ENCODE measurements around the gene ROGDI. TPM values are rescaled to one million over a fixed set of nuclear protein-coding genes. Genes with fewer than 3 reads are reported as not detected.

The ROGDI gene
- total and polyA plus RNA-seq, 4 donors, result 11.4 to 42.9 (median 19.3) TPM

DNA sequence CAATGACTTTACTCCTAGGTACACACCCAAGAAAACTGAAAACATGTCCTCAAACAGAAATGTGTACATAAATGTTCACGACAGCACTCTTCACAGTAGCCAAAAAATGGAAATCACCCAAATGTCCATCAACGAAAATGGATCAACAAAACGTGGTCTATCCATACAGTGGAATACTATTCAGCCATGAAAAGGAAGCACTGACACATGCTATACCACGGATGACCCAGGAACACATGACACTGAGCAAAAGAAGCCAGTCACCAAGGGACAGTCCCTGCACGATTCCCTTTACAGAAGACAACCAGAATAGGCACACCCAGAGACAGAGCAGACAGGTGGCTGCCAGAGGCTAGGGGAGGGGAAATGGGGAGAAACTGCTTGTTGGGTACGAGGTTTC lies 46.7 kb downstream of the ROGDI start:
- Histone ChIP-seq H3K4me3 (ENCODE audit: low read length in 2 of 2) (no peak overlapping the region), H3K27me3 (ENCODE audit: control insufficient read depth in 1 of 2, insufficient read depth in 2 of 2, low read length in 1 of 2) (no peaks in the 10 kb centered on the region), H3K9me3 (ENCODE audit: control insufficient read depth, low read length) (no peaks in the 10 kb centered on the region), H3K4me1 (ENCODE audit: control insufficient read depth in 1 of 2, insufficient read depth in 2 of 2, low read length in 2 of 2) (no peaks in the 10 kb centered on the region), H3K27ac (ENCODE audit: low read depth in 1 of 2, low read length in 2 of 2) (no peak overlapping the region), H3K36me3 (ENCODE audit: control insufficient read depth in 1 of 2, insufficient read depth in 2 of 2, low read length in 1 of 2) (peaks cover 0 to 14% of the 10 kb centered on the region in 2 donors)
- ATAC-seq (ENCODE audit: low FRiP score) (no peak), DNase-seq (no peak)
- intact Hi-C loops (cut with DNase I), result no loop called here
- 97 to 98% methylated on average over 6 of the region's 6 CpGs for WGBS, 2 donors

DNA sequence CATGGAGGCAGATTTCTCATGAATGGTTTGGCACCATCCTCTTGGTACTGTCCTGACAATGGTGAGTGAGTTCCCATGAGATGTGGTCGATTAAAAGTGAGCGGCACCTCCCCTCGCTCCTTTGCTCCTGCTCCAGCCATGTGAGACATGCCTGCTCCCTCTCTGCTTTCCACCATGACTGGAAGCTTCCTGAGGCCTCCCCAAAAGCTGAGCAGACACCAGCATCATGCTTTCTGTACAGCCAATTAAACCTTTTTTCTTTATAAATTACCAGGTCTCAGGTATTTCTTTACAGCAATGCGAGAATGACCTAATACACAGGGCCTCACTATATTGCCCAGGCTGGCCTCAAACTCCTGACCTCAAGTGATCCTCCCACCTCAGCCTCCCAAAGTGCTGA lies 47.6 kb downstream of the ROGDI start:
- H3K27ac ChIP-seq (ENCODE audit: low read depth in 1 of 2, low read length in 2 of 2), result no peak overlapping the region
- DNase-seq (no peak), ATAC-seq (ENCODE audit: low FRiP score) (no peak)
- intact Hi-C loops (cut with DNase I), result no loop called here
- no peaks in the 10 kb centered on the region for H3K4me1 ChIP-seq (ENCODE audit: control insufficient read depth in 1 of 2, insufficient read depth in 2 of 2, low read length in 2 of 2)
- H3K9me3 ChIP-seq (ENCODE audit: control insufficient read depth, low read length), result no peaks in the 10 kb centered on the region
- 97 to 98% methylated on average over 4 of the region's 4 CpGs for WGBS, 2 donors
- peaks cover 0 to 8% of the 10 kb centered on the region in 2 donors for H3K36me3 ChIP-seq (ENCODE audit: control insufficient read depth in 1 of 2, insufficient read depth in 2 of 2, low read length in 1 of 2)
- no peaks in the 10 kb centered on the region for H3K27me3 ChIP-seq (ENCODE audit: control insufficient read depth in 1 of 2, insufficient read depth in 2 of 2, low read length in 1 of 2)
- H3K4me3 ChIP-seq (ENCODE audit: low read length in 2 of 2), result no peak overlapping the region

DNA sequence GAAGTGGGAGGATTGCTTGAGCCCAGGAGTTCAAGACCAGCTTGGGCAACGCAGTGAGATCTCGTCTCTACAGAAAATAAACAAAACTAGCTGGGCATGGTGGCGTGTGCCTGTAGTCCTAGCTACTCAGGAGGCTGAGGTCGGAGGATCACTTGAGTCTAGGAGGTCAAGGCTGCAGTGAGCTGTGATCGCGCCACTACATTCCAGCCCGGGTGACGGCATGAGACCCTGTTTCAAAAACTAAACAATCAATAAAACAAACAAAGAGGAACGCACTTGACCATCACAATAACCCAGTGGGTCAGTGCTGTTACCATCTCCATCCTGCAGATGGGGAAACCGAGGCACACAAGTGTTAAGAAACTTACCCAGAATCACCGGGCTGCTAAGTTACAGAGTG lies 49.2 kb downstream of the ROGDI start:
- ATAC-seq (ENCODE audit: low FRiP score) (no peak), DNase-seq (no peak)
- H3K9me3 ChIP-seq (ENCODE audit: control insufficient read depth, low read length), result no peaks in the 10 kb centered on the region
- H3K27ac ChIP-seq (ENCODE audit: low read depth in 1 of 2, low read length in 2 of 2), result no peak overlapping the region
- 89 to 90% methylated on average over 11 of the region's 11 CpGs for WGBS, 2 donors
- H3K36me3 ChIP-seq (ENCODE audit: control insufficient read depth in 1 of 2, insufficient read depth in 2 of 2, low read length in 1 of 2), result peaks cover 0 to 8% of the 10 kb centered on the region in 2 donors
- intact Hi-C loops (cut with DNase I), result no loop called here
- H3K4me3 ChIP-seq (ENCODE audit: low read length in 2 of 2), result no peak overlapping the region
- no peaks in the 10 kb centered on the region for H3K4me1 ChIP-seq (ENCODE audit: control insufficient read depth in 1 of 2, insufficient read depth in 2 of 2, low read length in 2 of 2)
- no peaks in the 10 kb centered on the region for H3K27me3 ChIP-seq (ENCODE audit: control insufficient read depth in 1 of 2, insufficient read depth in 2 of 2, low read length in 1 of 2)

DNA sequence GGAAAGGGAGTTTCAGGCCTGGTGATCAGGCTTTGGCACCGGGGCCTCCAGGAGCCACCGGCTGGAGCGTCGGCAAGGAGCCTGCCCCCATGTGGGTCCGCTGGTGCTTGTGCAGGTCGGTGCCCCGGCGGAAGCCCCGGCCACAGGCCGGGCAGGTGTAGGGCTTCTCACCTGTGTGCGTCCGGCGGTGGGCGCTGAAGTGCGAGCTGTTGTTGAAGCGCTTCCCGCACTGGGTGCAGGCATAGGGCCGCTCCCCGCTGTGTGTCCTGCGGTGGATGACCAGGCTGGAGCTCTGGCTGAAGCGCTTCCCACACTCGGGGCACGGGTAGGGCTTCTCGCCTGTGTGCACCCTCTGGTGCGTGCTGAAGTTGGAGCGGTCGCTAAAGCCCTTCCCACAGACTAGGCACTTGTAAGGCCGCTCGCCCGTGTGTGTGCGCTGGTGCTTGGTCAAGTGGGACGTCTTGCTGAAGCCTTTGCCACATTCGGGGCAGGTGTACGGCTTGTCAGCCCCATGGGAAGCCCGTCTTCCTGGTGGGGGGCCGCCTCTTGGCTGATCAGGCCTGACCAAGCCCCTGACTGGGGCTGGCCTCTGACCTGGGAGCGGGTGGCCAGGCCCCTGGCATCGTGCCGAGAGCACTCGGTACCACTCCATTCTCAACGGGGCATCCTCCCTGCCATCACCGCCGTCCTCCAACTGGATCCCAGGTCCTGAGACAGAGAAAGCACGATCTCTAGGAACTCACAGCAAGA lies 49.9 kb downstream of the ROGDI start:
- intact Hi-C loops (cut with DNase I), result no loop called here
- H3K4me1 ChIP-seq (ENCODE audit: control insufficient read depth in 1 of 2, insufficient read depth in 2 of 2, low read length in 2 of 2), result no peaks in the 10 kb centered on the region
- H3K27ac ChIP-seq (ENCODE audit: low read depth in 1 of 2, low read length in 2 of 2), result no peak overlapping the region
- peaks cover 0 to 8% of the 10 kb centered on the region in 2 donors for H3K36me3 ChIP-seq (ENCODE audit: control insufficient read depth in 1 of 2, insufficient read depth in 2 of 2, low read length in 1 of 2)
- no peaks in the 10 kb centered on the region for H3K27me3 ChIP-seq (ENCODE audit: control insufficient read depth in 1 of 2, insufficient read depth in 2 of 2, low read length in 1 of 2)
- ATAC-seq (ENCODE audit: low FRiP score) (no peak), DNase-seq (no peak)
- WGBS, 2 donors, result 95 to 96% methylated on average over 42 to 44 of the region's 44 CpGs
- H3K9me3 ChIP-seq (ENCODE audit: control insufficient read depth, low read length), result no peaks in the 10 kb centered on the region
- no peak overlapping the region for H3K4me3 ChIP-seq (ENCODE audit: low read length in 2 of 2)

DNA sequence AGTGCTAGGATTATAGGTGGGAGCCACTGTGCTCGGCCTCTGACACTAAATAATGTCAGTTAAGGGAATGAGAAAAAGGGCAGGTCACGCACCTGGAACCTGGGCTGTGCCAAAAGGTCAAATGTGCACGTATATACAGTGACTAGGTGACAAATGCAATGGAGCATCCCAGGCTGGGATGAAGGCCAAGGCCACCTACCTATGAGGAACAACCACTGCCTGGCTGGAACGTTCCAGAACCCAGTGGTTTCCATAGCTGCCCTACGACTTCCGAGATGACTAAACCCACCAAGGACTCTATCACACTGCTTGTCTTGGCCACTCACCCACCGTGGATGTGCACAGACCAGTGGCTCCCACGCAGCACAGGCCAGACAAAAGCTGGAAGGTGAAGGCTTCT lies 51.5 kb downstream of the ROGDI start:
- H3K27ac ChIP-seq (ENCODE audit: low read depth in 1 of 2, low read length in 2 of 2), result no peak overlapping the region
- no peak overlapping the region for H3K4me3 ChIP-seq (ENCODE audit: low read length in 2 of 2)
- ATAC-seq (ENCODE audit: low FRiP score) (no peak), DNase-seq (no peak)
- H3K4me1 ChIP-seq (ENCODE audit: control insufficient read depth in 1 of 2, insufficient read depth in 2 of 2, low read length in 2 of 2), result no peaks in the 10 kb centered on the region
- WGBS, 2 donors, result 74 to 75% methylated on average over 8 of the region's 8 CpGs
- H3K27me3 ChIP-seq (ENCODE audit: control insufficient read depth in 1 of 2, insufficient read depth in 2 of 2, low read length in 1 of 2), result no peaks in the 10 kb centered on the region
- H3K9me3 ChIP-seq (ENCODE audit: control insufficient read depth, low read length), result no peaks in the 10 kb centered on the region
- intact Hi-C loops (cut with DNase I), result no loop called here
- peaks cover 0 to 8% of the 10 kb centered on the region in 2 donors for H3K36me3 ChIP-seq (ENCODE audit: control insufficient read depth in 1 of 2, insufficient read depth in 2 of 2, low read length in 1 of 2)

DNA sequence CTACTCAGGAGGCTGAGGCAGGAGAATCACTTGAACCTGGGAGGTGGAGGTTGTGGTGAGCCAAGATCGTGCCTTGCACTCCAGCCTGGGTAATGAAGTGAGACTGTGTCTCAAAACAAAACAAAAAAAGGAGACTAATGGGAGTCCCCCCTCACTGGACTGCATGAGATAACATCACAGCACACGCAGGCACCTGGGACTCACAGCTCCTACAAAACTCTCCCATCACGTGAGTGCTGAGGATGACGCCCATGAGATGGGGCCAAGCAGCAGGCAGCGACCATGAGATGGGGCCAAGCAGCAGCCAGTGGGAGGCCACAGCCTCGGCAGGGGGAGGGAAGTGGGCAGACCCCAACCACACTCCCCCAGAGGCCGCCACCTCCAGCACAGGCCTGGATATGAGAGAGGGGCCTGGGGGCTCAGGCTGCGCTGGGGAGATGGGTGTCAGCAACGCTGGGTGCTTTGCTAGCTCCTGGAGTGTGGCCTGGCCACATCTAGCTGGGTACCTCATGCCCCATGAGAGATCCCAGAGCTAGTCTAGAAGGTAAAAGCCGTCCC lies 52.7 kb downstream of the ROGDI start:
- WGBS, 2 donors, result 83 to 87% methylated on average over 10 of the region's 10 CpGs
- no peak for DNase-seq
- Histone ChIP-seq H3K36me3 (ENCODE audit: control insufficient read depth in 1 of 2, insufficient read depth in 2 of 2, low read length in 1 of 2) (peaks cover 0 to 5% of the 10 kb centered on the region in 2 donors), H3K4me3 (ENCODE audit: low read length in 2 of 2) (no peak overlapping the region), H3K9me3 (ENCODE audit: control insufficient read depth, low read length) (no peaks in the 10 kb centered on the region), H3K27ac (ENCODE audit: low read depth in 1 of 2, low read length in 2 of 2) (no peak overlapping the region), H3K4me1 (ENCODE audit: control insufficient read depth in 1 of 2, insufficient read depth in 2 of 2, low read length in 2 of 2) (no peaks in the 10 kb centered on the region), H3K27me3 (ENCODE audit: control insufficient read depth in 1 of 2, insufficient read depth in 2 of 2, low read length in 1 of 2) (no peaks in the 10 kb centered on the region)
- no peak for ATAC-seq (ENCODE audit: low FRiP score)
- intact Hi-C loops (cut with DNase I), result no loop called here

DNA sequence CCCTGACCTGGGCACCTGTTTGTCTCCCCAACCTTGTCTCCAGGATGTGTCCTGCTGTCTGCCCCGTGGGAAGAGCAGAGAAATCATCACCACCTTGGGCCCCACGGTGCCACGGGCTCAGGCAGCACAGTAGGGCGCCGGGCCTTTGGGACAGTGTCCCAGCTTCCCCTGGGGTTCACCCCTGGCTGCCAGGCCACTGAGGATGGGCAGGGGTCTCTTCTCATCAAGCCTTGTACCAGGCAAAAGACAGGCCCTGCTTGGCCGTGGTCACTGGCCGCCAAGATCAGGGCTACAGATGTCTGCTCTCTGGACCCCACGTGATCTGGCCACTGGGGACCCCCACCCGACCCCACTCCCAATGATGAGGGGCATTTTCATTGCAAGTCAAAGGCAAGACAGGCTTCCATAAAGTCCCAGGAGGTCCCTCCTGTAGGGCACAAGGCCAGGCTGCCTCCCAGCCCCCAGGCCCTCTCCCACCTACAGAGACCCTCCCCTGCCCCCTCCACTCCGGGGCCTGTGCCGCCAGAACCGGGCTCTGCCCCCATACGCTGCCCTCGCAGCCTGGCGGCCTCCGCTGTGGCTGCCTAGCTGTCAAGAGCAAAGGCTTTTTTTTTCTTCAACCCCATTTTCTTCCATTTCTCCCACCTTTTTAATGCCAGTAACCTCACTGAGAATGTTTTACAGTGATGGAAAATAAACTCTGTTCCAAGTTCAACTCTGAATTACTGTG lies 53.6 kb downstream of the ROGDI start:
- Histone ChIP-seq H3K36me3 (ENCODE audit: control insufficient read depth in 1 of 2, insufficient read depth in 2 of 2, low read length in 1 of 2) (peaks cover 0 to 4% of the 10 kb centered on the region in 2 donors), H3K4me3 (ENCODE audit: low read length in 2 of 2) (no peak overlapping the region), H3K9me3 (ENCODE audit: control insufficient read depth, low read length) (no peaks in the 10 kb centered on the region), H3K27me3 (ENCODE audit: control insufficient read depth in 1 of 2, insufficient read depth in 2 of 2, low read length in 1 of 2) (no peaks in the 10 kb centered on the region), H3K27ac (ENCODE audit: low read depth in 1 of 2, low read length in 2 of 2) (no peak overlapping the region), H3K4me1 (ENCODE audit: control insufficient read depth in 1 of 2, insufficient read depth in 2 of 2, low read length in 2 of 2) (no peaks in the 10 kb centered on the region)
- intact Hi-C loops (cut with DNase I), result no loop called here
- 90 to 93% methylated on average over 16 of the region's 16 CpGs for WGBS, 2 donors
- no peak for ATAC-seq (ENCODE audit: low FRiP score)
- no peak for DNase-seq

DNA sequence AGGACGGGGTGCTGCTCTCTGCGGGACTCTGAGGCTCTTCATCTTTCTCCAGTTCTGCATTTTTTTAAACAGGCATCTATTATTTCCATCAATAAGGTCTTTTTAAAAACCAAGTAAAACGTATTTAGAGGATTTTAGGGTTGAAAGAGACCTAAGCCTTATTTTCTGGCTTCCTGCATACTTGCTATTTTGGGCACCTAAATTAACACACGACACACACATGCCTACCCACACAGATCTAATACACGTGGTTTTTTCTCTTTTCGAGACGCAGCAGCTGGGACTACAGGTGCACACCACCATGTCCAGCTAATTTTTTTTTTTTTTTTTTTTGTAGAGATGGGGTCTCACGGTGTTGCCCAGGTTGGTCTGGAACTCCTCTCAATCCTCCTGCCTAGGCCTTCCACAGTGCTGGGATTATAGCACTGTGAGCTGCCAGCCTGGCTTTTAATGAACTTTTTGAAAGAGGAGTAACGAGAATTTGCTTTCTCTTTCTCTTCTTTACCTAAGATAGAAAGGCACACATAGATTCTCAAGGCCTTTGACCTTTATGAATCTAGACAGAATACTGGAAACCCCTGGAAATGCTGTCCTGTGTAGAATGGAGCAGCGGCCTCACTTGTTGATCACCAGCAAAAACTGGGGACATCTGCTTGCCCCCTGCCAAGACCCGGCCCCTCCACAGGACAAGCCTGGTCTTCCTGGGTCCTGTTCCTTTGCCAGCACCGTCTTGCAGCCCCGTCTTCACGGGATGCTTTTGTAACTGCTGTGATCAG lies 54.3 kb downstream of the ROGDI start:
- Histone ChIP-seq H3K27ac (ENCODE audit: low read depth in 1 of 2, low read length in 2 of 2) (no peak overlapping the region), H3K4me3 (ENCODE audit: low read length in 2 of 2) (no peak overlapping the region), H3K4me1 (ENCODE audit: control insufficient read depth in 1 of 2, insufficient read depth in 2 of 2, low read length in 2 of 2) (no peaks in the 10 kb centered on the region), H3K9me3 (ENCODE audit: control insufficient read depth, low read length) (no peaks in the 10 kb centered on the region), H3K27me3 (ENCODE audit: control insufficient read depth in 1 of 2, insufficient read depth in 2 of 2, low read length in 1 of 2) (no peaks in the 10 kb centered on the region), H3K36me3 (ENCODE audit: control insufficient read depth in 1 of 2, insufficient read depth in 2 of 2, low read length in 1 of 2) (peaks cover 0 to 4% of the 10 kb centered on the region in 2 donors)
- ATAC-seq (ENCODE audit: low FRiP score), result no peak
- intact Hi-C loops (cut with DNase I), result no loop called here
- 60 to 65% methylated on average over 14 of the region's 14 CpGs for WGBS, 2 donors
- no peak for DNase-seq

Data from aorta (tissue), 5 donors.